ENCODE measurements around the gene ZNF500. TPM values are rescaled to one million over a fixed set of nuclear protein-coding genes. Genes with fewer than 3 reads are reported as not detected.

The ZNF500 gene
- total and polyA plus RNA-seq, 10 of the 15 experiments (the other 5 are each of a cell fraction or from before 2014, with no cell fraction given) = 0.99 to 13.1 (median 5.5) TPM

- TF ChIP-seq E2F4 (IDR thresholded peaks at IDR 0.05; ENCODE audit: low read depth, low read length) (no peak), TARDBP (IDR thresholded peaks at IDR 0.05; ENCODE audit: borderline replicate concordance) (no peak)
These were observed 18.1 kb downstream of the ZNF500 start (continued) for GRCh38 chr16:4748682-4749411.

GRCh38 chr16:4747906-4748681, 18.9 kb downstream of the ZNF500 start:
- H3K9me3 ChIP-seq (replicated peaks; ENCODE audit: control insufficient read depth, insufficient read depth, low read length) = no peaks in the 10 kb centered on the region
- intact Hi-C loops (cut with micrococcal nuclease; ENCODE audit: unreplicated experiment) = no loop called here
- no peak overlapping the region for H2AFZ ChIP-seq (ENCODE audit: control insufficient read depth, low read depth, low read length)
- DNase-seq (ENCODE audit: low read depth, low spot score) = no peak
- in situ Hi-C loops (cut with MboI) = no loop called here
- ChIA-PET POLR2A (interaction anchor here (0.6 to 1.7 kb wide), 4 partner anchors 9 to 21 kb away, joined by 3 to 5 read pairs (median 4); partner anchors contain the start of gene DNAAF8), RAD21 (ENCODE audit: unreplicated experiment) (interaction anchor here (0.6 to 2.0 kb wide), 3 partner anchors 14 to 33 kb away, joined by 3 to 4 read pairs (median 3); partner anchors contain the start of gene DNAAF8), SMC1A (ENCODE audit: uncharacterized antibody, unreplicated experiment) (interaction anchor here (1.2 to 1.5 kb wide), 3 partner anchors 9 to 18 kb away, joined by 3 to 5 read pairs (median 4); partner anchors contain the start of gene DNAAF8), CTCF (interaction anchor here (0.6 to 1.0 kb wide), 3 partner anchors 13 to 167 kb away, joined by 3 read pairs; partner anchors contain the start of gene DNAAF8)
- no peaks in the 10 kb centered on the region for H3K79me2 ChIP-seq (ENCODE audit: control insufficient read depth, insufficient read depth, low read length)
- H3K9ac ChIP-seq (ENCODE audit: control insufficient read depth, insufficient read depth, low read length) = no peak overlapping the region
- no peak overlapping the region for H3K4me3 ChIP-seq
- H3K27me3 ChIP-seq (replicated peaks in 1 of 2; ENCODE audit: control insufficient read depth in 2 of 2, insufficient read depth in 2 of 2, low read length in 1 of 2) = no peaks in the 10 kb centered on the region
- BruUV-seq (replicated peaks) = no TSS peak
- H3K4me1 ChIP-seq (ENCODE audit: control insufficient read depth, insufficient read depth, low read length) = peaks cover 12% of the 10 kb centered on the region
- peak; percentile 54 for FAIRE-seq
- ATAC-seq = peak; percentile 49
- no peaks in the 10 kb centered on the region for H4K20me1 ChIP-seq (ENCODE audit: control insufficient read depth, insufficient read depth)
- H3K27ac ChIP-seq (ENCODE audit: control insufficient read depth, insufficient read depth) = peak overlapping the region; percentile 42; the same call in 1 of the 2 replicates
- 55% methylated on average over 14 of the region's 14 CpGs for whole genome bisulfite sequencing (ENCODE audit: insufficient coverage, insufficient replicate concordance, low lambda C conversion rate, missing lambda C conversion rate)
- H3K4me2 ChIP-seq (ENCODE audit: control insufficient read depth, insufficient read depth) = no peak overlapping the region
- peaks cover 4 to 11% of the 10 kb centered on the region in 2 experiments; a peak in 3 of 4 replicates for H3K36me3 ChIP-seq (ENCODE audit: control insufficient read depth in 2 of 2, insufficient read depth in 2 of 2, low read length in 1 of 2)
- TF ChIP-seq BACH1 (IDR thresholded peaks at IDR 0.05; ENCODE audit: borderline replicate concordance) = no peak
- no peak for TF ChIP-seq CHD4 (IDR thresholded peaks at IDR 0.05)
- peak; percentile 73 for TF ChIP-seq MEF2B (IDR thresholded peaks at IDR 0.05; ENCODE audit: partially characterized antibody, poor library complexity, severe bottlenecking)
- no peak for TF ChIP-seq STAT1 (conservative IDR thresholded peaks at IDR 0.05)
- TF ChIP-seq MEF2A (IDR thresholded peaks at IDR 0.05; ENCODE audit: insufficient read depth, low read depth, low read length) = 0 out of 2 replicates have a peak, but pooled peaks have one; percentile 30
- no peak for TF ChIP-seq WRNIP1 (IDR thresholded peaks at IDR 0.05; ENCODE audit: borderline replicate concordance, low read depth, low read length)
- TF ChIP-seq RUNX3 (IDR thresholded peaks at IDR 0.05; ENCODE audit: low read length) = peak; percentile 58; the same call in 1 of the 2 replicates
- no peak for TF ChIP-seq ZNF622 (IDR thresholded peaks at IDR 0.05)
- TF ChIP-seq TCF12 (IDR thresholded peaks at IDR 0.05; ENCODE audit: low read depth, low read length) = 0 out of 2 replicates have a peak, but pooled peaks have one; percentile 3
- TF ChIP-seq ASH2L (IDR thresholded peaks at IDR 0.05; ENCODE audit: borderline replicate concordance, low read depth) = no peak
- no peak for TF ChIP-seq SMC3 (IDR thresholded peaks at IDR 0.05; ENCODE audit: borderline replicate concordance, low read length)
- no peak for TF ChIP-seq MAX (IDR thresholded peaks at IDR 0.05; ENCODE audit: low read depth, low read length)
- TF ChIP-seq CBFB (IDR thresholded peaks at IDR 0.05; ENCODE audit: low read depth) = no peak
- TF ChIP-seq KDM1A (IDR thresholded peaks at IDR 0.05; ENCODE audit: borderline replicate concordance) = no peak
- TF ChIP-seq ZNF24 (IDR thresholded peaks at IDR 0.05) = no peak
- TF ChIP-seq PKNOX1 (IDR thresholded peaks at IDR 0.05) = no peak
